Keratinocyte (primary cell): ENCODE data around the gene MPV17L. TPM values are rescaled to one million over a fixed set of nuclear protein-coding genes. Genes with fewer than 3 reads are reported as not detected.
"Not testable (repeated sequence)": the region's sequence is repeated elsewhere in the genome, so short reads cannot be mapped to it uniquely, and the experiment has no call there.

Source experiments
- DNase-seq: peaks from one replicate; pipeline ENCODE4 v3.0.0-alpha.2; 2011; ENCODE audit warnings: low read depth, missing footprints, low spot score
- FAIRE-seq: peaks from 2 replicates; lab custom pipeline; 2011; peaks lifted over from hg19 to GRCh38; lab: Jason Lieb, UNC
- H2AFZ ChIP-seq: 2 replicates; pipeline ENCODE4 v1.6.0; 2012; ENCODE audit warnings: low read length, control low read depth, inconsistent platforms; ENCODE audit not compliant: control insufficient read depth
- H3K27ac ChIP-seq: 2 replicates; pipeline ENCODE4 v1.5.1; 2011; ENCODE audit warnings: low read length; ENCODE audit not compliant: control insufficient read depth, insufficient read depth
- H3K27me3 ChIP-seq: 3 replicates; pipeline ENCODE4 v1.6.0; 2011; ENCODE audit warnings: low read length; ENCODE audit not compliant: control insufficient read depth, insufficient read depth; ENCODE audit errors: extremely low read depth
- H3K36me3 ChIP-seq, 2 experiments: 2 replicates in 1 of 2; 3 replicates in 1 of 2; pipeline ENCODE4 v1.5.1; 2011; ENCODE audit warnings: low read length in 2 of 2, mild to moderate bottlenecking in 1 of 2; ENCODE audit not compliant: control insufficient read depth in 2 of 2, insufficient read depth in 2 of 2; ENCODE audit errors: extremely low read depth in 1 of 2
- H3K4me1 ChIP-seq: 3 replicates; pipeline ENCODE4 v1.5.1; 2011; ENCODE audit warnings: low read length; ENCODE audit not compliant: control insufficient read depth, insufficient read depth; ENCODE audit errors: extremely low read depth
- H3K4me2 ChIP-seq: 3 replicates; pipeline ENCODE4 v1.6.0; 2011; ENCODE audit warnings: low read depth, low read length; ENCODE audit not compliant: control insufficient read depth, insufficient read depth; ENCODE audit errors: extremely low read depth
- H3K4me3 ChIP-seq, 3 experiments: fragments of 200-600 bp in 1 of 3; sonication (generic) in 1 of 3; 2 replicates in 2 of 3; 3 replicates in 1 of 3; pipeline ENCODE4 v1.5.1; 2011 to 2016; ENCODE audit warnings: low read length in 3 of 3, mild to moderate bottlenecking in 3 of 3, control low read depth in 2 of 3, inconsistent platforms in 1 of 3, low read depth in 1 of 3, mixed read lengths in 1 of 3, mixed run types in 1 of 3, moderate library complexity in 1 of 3; ENCODE audit not compliant: control insufficient read depth in 2 of 3, insufficient read depth in 2 of 3; ENCODE audit errors: extremely low read depth in 1 of 3
- H3K79me2 ChIP-seq: 2 replicates; pipeline ENCODE4 v1.6.0; 2012; ENCODE audit warnings: low read length; ENCODE audit not compliant: control insufficient read depth, insufficient read depth
- H3K9ac ChIP-seq: 3 replicates; pipeline ENCODE4 v1.6.0; 2011; ENCODE audit warnings: low read length; ENCODE audit not compliant: control insufficient read depth, insufficient read depth; ENCODE audit errors: extremely low read depth
- H3K9me1 ChIP-seq: 3 replicates; pipeline ENCODE4 v1.6.0; 2011; ENCODE audit warnings: low read length; ENCODE audit not compliant: control insufficient read depth, insufficient read depth; ENCODE audit errors: extremely low read depth
- H3K9me3 ChIP-seq: 2 replicates; pipeline ENCODE4 v1.5.1; 2012; ENCODE audit warnings: low read depth, low read length; ENCODE audit not compliant: control insufficient read depth
- H4K20me1 ChIP-seq: 3 replicates; pipeline ENCODE4 v1.6.0; 2011; ENCODE audit warnings: low read length; ENCODE audit not compliant: control insufficient read depth, insufficient read depth; ENCODE audit errors: extremely low read depth
- dilution Hi-C: fragments of 300-500 bp; cut with MboI; formaldehyde crosslinking; loops from one replicate; pipeline ENCODE4 v1.7.0; 2020; ENCODE audit warnings: low sequenced_read_pairs; ENCODE audit not compliant: extremely low pct_ligation_motif_present
- polyA minus RNA-seq, 3 experiments: library from RNA; depleted of rRNA, polyadenylated mRNA; stranded (reverse); fragments of >200 nt; gene quantifications; 1 replicate in 1 of 3; 2 replicates in 1 of 3; 3 replicates in 1 of 3; pipeline ENCODE4 v1.2.3, GENCODE V29; 2011
- polyA plus RNA-seq, 5 experiments: library from polyadenylated mRNA; depleted of rRNA in 3 of 5; stranded (reverse) in 3 of 5; stranded (forward) in 1 of 5; unstranded in 1 of 5; fragments of >200 nt; gene quantifications; 1 replicate in 1 of 5; 2 replicates in 3 of 5; 3 replicates in 1 of 5; pipeline versions ENCODE4 v1.2.1 to v1.2.3, GENCODE V29; 2011 to 2012; ENCODE audit warnings: missing spikeins in 2 of 5, low read depth in 1 of 5, low replicate concordance in 1 of 5

MPV17L gene
- 0.39 to 0.48 TPM (median 0.40 TPM) in 3 replicates for polyA plus RNA-seq
- polyA plus RNA-seq (2011; ENCODE audit: low read depth) = not detected
- polyA plus RNA-seq (2011; cell fraction: cytosol; rRNA removed) = 0.26 and 0.58 TPM in 2 replicates
- 0.28 and 0.35 TPM in 2 replicates for polyA plus RNA-seq (2011; cell fraction: nucleus; rRNA removed)
- 0.16 and 0.29 TPM in 2 replicates for polyA plus RNA-seq (2012; ENCODE audit: low replicate concordance)
- 0.20 to 0.67 TPM (median 0.59 TPM) in 3 replicates for polyA minus RNA-seq
- polyA minus RNA-seq (2011; cell fraction: cytosol; rRNA and poly(A)+ RNA removed) = not detected
- 0.11 and 0.31 TPM in 2 replicates for polyA minus RNA-seq (2011; cell fraction: nucleus; rRNA and poly(A)+ RNA removed)

DNA sequence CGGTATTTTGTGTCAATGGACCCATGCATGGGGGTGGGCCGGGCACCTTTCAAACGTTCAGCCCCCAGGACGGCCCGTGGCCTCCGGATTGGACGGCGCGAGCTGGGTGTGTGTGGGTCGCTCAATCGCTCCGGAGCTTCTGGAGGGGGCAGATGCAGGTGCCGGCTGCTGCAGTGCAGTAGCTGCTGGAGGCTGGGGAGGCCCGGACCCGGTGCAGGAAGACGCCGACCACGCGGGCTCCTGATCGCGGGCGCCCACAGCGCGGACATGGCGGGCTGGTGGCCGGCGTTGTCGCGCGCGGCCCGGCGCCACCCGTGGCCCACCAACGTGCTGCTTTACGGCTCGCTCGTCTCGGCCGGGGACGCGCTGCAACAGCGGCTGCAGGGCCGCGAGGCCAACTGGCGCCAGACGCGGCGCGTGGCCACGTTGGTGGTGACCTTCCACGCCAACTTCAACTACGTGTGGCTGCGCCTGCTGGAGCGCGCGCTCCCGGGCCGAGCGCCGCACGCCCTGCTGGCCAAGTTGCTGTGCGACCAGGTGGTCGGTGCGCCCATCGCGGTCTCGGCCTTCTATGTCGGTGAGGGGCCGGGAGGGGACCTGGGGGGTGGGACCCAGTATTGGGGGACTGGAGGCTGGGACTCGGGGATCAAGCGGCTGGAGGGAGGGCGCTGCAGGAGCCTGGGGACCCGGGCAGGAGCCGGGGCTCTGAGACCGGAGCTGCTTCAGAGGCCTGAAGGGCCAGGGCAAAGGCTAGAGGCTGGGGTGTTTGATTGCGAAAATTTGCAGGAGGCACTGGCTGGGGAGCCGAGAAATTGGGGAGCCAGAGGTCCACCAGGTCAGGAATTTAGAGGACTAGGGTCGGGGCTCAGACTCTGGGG, at the start of gene MPV17L:
Gene MPV17L, plus strand, starts transcription at position 124 of the 878 bp plus-strand sequence. Its CDS starts 144 bp downstream, at position 268.
- H3K27ac ChIP-seq, H3K9me1 ChIP-seq, H3K27me3 ChIP-seq, FAIRE-seq, H4K20me1 ChIP-seq, H3K4me1 ChIP-seq, DNase-seq, H3K36me3 ChIP-seq, H3K79me2 ChIP-seq, H3K9me3 ChIP-seq, H3K9ac ChIP-seq, dilution Hi-C loops: not testable (repeated sequence)
- H2AFZ ChIP-seq = peak within 1 kb of the TSS; percentile 87
- peak within 1 kb of the TSS; percentile 62 for H3K4me2 ChIP-seq
- peak within 1 kb of the TSS; percentile 20 to 32 (median 26) for H3K4me3 ChIP-seq

DNA sequence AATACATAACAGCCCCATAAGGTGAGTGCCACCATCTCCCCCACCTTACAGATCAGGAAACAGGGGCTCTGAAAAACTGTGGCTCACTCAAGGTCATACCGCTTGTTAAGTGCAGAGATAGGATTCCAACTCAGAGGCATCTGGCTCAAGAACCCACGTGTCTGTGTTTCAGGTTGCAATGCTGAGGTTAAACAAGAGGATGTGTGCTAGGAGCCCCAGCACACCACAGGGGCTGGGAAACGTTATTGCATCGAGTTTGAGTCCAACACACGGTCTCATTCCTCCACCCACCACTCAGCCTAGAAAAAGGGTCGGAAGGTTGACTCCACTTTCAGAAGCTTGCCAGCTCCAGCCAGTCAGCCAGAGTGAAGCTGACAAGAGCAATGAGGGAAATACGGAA, 46.8 kb upstream of the MPV17L start:
- H3K9ac ChIP-seq, H3K9me3 ChIP-seq, H3K79me2 ChIP-seq, H3K4me1 ChIP-seq, H2AFZ ChIP-seq, H3K4me3 ChIP-seq, H3K4me2 ChIP-seq, H4K20me1 ChIP-seq, DNase-seq, dilution Hi-C loops, H3K36me3 ChIP-seq, H3K9me1 ChIP-seq, H3K27ac ChIP-seq, H3K27me3 ChIP-seq, FAIRE-seq: not testable (repeated sequence)

GRCh38 chr16:15351251-15351650, 44.3 kb upstream of the MPV17L start:
- H3K9ac ChIP-seq, H3K79me2 ChIP-seq, H4K20me1 ChIP-seq, dilution Hi-C loops, H3K27me3 ChIP-seq, H2AFZ ChIP-seq, DNase-seq, H3K9me3 ChIP-seq, H3K4me2 ChIP-seq, H3K9me1 ChIP-seq, H3K36me3 ChIP-seq, H3K27ac ChIP-seq, H3K4me1 ChIP-seq, H3K4me3 ChIP-seq, FAIRE-seq: not testable (repeated sequence)

GRCh38 chr16:15351745-15352144, 43.8 kb upstream of the MPV17L start:
- H3K4me1 ChIP-seq, H3K36me3 ChIP-seq, H3K9ac ChIP-seq, H3K9me1 ChIP-seq, H3K4me2 ChIP-seq, H3K4me3 ChIP-seq, FAIRE-seq, H4K20me1 ChIP-seq, DNase-seq, dilution Hi-C loops, H3K79me2 ChIP-seq, H2AFZ ChIP-seq, H3K9me3 ChIP-seq, H3K27me3 ChIP-seq, H3K27ac ChIP-seq: not testable (repeated sequence)
